Measurements from ENCODE around the gene ZNF653.

DNA sequence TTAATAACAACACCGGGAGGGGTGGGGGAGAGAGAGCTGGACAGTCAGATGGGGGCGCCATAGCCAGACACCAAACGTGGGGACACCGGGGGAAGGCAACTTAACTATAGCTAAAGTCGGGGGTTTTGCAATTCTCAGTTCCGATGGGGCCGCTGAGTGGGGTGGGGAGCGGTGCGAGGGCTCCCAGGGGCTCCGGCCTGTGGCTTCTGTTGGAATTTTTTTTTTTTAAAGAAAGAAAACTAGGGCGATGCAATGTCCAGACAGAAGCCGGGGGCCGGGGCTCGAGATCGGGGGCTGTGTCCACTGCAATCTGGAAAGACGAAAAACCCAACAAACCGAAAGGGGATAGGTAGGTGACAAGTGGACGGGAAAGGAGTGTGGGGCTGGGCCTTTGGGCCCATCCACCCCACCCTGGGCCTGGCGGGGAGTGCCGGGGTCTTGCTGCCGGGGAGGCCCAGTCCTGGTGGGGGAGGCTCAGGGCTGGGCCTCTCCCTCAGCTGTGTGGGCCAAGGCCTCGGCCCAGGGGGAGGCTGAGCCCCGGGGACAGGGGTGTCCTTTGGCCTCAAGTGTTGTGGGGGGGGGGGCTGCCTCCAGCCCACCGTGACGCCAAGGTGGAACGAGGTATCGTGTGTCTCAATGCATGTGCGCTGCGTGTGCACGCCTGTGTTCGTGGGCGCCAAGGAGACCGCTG, 52.9 kb downstream of the ZNF653 start:
- TF ChIP-seq, protein P1, sequence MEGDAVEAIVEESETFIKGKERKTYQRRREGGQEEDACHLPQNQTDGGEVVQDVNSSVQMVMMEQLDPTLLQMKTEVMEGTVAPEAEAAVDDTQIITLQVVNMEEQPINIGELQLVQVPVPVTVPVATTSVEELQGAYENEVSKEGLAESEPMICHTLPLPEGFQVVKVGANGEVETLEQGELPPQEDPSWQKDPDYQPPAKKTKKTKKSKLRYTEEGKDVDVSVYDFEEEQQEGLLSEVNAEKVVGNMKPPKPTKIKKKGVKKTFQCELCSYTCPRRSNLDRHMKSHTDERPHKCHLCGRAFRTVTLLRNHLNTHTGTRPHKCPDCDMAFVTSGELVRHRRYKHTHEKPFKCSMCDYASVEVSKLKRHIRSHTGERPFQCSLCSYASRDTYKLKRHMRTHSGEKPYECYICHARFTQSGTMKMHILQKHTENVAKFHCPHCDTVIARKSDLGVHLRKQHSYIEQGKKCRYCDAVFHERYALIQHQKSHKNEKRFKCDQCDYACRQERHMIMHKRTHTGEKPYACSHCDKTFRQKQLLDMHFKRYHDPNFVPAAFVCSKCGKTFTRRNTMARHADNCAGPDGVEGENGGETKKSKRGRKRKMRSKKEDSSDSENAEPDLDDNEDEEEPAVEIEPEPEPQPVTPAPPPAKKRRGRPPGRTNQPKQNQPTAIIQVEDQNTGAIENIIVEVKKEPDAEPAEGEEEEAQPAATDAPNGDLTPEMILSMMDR (conservative IDR thresholded peaks at IDR 0.05; ENCODE audit: low read length), result peak; percentile 76
- no peak for TF ChIP-seq EZH2phosphoT487 (IDR thresholded peaks at IDR 0.05; ENCODE audit: borderline replicate concordance, low read depth, low read length)

Data from OCI-LY7 (cell line).